NCI-H774 (cell line): ENCODE measurements around the gene TTC1.
"Not testable (repeated sequence)": the region's sequence is repeated elsewhere in the genome, so short reads cannot be mapped to it uniquely, and the experiment has no call there.

Experiments used
- DNase-seq: peaks from one replicate; lab custom pipeline; 2025; lab: John Stamatoyannopoulos, UW

Gene TTC1

GRCh38 chr5:160001457-160001856 is 7.5 kb upstream of the TTC1 start:
- DNase-seq, result peak; percentile 84

DNA sequence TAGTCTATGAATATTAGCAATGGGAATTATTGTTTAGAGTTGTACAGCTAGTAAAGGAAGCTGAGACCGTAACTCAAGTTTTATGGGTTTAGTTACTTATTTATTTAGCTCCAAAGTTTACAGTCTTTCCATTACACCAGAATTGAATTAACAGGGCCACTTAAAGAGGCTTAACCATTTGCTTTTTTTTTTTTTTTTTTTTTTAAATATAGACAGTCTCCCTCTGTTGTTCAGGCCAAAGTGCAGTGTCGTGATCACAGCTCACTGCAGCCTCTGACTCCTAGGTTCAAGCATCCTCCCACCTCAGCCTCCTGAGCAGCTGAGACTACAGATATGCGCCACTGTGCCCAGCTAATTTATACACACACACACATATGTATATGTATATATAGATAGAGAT is 1.4 kb upstream of the TTC1 start:
- no peak for DNase-seq

DNA sequence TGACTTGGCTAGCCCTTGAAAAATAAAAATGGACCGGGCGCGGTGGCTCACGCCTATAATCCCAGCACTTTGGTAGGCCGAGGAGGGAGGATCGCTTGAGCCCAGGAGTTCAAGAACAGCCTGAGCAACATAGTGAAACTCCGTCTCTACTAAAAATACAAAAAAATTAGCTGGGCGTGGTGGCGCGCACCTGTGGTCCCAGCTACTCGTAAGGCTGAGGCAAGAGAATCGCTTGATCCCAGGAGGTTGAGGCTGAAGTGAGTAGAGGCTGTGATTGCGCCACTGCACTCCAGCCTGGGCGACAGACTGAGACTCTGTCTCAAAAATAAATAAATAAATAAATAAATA is 436 bp upstream of the TTC1 start:
- DNase-seq, result peak; percentile 14

DNA sequence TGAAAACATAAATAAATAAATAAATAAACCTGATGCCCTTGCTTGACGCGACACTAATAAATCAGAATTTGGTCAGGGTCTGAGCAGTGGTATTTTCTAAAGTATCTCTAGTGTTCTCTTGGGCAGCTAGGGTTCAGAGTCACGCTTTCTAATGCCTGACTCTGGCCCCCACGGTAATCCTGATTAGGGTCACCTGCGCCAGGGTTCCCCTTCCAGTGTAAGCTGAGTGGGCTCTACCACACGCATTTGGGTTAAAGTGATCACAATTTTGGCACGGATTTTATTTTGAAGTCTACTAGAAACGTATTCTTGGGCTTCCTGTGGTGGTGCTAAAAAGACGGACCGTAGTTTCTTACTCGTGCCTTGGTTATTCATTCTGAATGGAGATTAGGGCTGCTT is 651 bp downstream of the TTC1 start:
- no peak for DNase-seq

DNA sequence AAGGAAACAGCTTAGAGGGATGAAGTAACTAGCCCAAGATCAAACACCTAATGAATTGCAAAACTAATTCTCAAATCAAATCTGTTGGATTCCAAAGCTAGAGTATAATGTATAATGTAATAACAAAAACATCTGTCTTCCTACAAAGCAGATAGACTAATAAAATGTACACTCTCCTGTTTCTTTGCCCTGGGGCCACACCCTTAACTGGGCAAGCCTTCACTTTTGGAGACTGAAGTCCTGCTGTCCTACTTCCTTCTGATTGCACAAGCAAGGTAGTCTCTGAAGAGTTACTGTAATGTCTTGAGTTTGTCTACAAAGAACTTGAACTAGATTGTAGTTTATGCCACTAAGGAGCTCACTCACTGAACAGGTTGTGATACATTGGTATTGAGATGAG is 2.5 kb downstream of the TTC1 start:
- no peak for DNase-seq

DNA sequence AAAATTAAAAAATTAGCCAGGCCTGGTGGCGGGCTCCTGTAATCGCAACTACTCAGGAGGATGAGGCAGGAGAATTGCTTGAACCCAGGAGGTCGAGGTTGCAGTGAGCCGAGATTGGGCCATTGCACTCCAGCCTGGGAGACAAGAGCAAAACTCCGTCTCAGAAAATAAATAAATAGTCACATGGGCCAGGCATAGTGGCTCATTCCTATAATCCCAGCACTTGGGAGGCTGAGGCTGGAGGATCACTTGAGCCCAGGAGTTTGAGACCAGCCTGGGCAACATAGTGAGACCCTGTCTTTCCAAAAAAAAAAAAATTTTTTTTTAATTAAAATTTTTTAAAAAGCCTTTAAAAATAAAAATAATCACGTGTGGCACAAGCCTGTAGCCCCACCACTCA is 5.3 kb downstream of the TTC1 start:
- DNase-seq, result not testable (repeated sequence)

GRCh38 chr5:160018945-160019625 is 10.1 kb downstream of the TTC1 start:
- no peak for DNase-seq

GRCh38 chr5:160020266-160020770 is 11.4 kb downstream of the TTC1 start:
- DNase-seq, result no peak

DNA sequence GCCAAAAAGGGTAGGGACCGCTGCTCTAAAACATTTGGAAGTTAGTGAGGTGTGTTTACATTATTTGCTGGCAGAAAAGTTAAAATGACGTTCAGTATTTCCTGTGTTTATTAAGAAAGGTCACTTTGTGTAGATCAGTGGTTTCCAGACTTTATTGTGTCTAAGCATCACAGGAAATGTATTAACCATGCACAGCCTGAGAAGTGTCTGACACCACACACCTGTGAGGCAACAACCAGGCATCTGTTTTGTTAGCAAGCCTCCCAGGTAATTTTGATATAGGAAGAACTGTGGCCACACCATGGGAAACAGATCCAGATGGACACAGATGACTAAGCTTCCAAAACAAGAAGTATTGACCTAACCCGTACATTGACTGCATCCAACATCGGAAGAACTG is 12.0 kb downstream of the TTC1 start:
- DNase-seq, result no peak

GRCh38 chr5:160021831-160022446 is 13.0 kb downstream of the TTC1 start:
- DNase-seq, result peak; percentile 19

- no peak for DNase-seq
Measured at GRCh38 chr5:160023007-160023907, 14.3 kb downstream of the TTC1 start.

DNA sequence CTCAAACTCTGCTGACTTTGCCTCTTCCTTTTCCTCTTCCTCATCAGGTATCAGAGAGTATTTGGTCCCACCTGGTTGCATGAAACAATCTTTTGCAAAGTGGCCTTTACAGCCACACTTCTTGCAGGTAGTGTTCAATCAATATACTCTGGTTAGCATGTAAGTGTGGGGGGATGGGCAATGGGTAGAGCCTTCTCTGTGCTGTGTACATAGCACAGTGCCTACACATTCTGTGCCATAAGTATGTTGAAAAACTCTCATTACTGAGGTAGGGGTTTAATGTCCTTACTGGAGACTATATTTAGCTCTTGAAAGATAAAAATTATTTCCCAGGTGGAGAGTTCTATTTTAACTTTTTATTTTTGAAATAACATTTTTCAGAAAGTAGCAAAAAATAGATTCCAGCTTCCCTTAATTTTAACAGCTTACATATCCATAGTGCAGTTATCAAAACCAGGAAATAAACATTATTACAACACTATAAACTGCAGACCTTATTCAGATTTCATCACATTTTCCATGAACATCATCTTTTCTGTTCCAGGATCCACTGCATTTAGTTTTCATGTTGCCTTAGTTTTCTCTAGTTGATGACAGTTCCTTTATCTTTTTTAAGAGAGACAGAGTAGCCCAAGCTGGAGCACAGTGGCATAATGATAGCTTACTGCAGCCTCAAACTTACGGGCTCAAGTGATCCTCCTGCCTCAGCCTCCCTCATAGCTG is 15.1 kb downstream of the TTC1 start:
- no peak for DNase-seq

GRCh38 chr5:160029004-160029403 is 20.1 kb downstream of the TTC1 start:
- no peak for DNase-seq

DNA sequence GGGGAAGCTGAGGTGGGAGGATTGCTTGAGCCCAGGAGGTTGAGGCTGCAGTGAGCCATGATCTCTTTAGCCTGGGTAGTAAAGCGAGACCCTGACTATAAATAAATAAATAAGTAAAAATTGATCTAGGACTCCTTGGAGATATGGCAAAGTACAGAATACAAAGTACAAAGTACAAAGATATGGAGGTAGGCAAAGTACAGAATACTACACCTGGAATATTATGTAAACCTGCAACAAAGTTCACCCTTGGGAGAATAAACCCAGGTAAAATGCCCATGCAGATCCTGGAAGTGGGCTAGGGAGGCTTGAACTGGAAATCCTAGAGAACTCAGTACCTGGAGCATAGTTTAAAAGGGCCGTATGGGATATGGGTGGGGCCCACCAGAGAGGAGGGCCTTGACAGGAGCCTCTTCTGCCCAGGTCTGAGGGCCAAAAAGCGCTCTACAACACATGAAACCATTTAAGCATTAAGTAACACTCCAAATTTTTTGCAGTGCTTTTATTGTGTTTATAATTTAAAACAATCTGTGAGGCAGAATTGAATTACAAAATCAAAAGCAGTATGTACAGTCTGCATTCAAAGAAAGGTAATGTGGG is 20.7 kb downstream of the TTC1 start:
- DNase-seq, result no peak

- no peak for DNase-seq
Measured at GRCh38 chr5:160030631-160031377, 21.9 kb downstream of the TTC1 start.

DNA sequence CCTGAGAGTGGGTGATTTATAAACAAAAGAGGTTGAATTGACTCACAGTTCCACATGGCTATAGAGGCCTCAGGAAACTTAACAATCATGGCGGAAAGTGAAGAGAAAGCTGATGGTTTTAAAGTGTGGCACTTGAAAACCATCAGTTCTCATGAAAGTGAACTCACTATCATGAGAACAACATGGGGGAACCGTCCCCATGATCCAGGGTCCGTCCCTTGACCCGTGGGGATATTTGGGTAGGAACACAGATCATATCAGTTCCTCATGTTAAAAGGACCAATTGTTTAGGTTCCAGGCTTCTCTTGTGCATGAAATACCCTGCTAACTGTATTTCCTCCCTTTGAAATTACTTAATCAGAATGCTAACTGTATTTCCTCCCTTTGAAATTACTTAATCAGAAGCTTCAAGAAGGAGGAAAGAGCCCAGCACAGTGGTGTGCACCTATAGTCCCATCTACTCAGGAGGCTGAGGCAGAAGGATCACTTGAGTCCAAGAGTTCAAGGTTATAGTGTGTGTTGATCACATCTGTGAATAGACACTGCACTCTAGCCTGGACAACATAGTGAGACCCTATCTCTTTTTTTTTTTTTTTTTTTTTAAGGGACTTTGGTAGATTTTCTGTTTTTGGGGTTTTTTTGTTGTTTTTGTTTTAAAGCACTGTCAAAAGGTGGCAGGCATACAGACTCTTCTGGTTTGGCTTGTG is 24.8 kb downstream of the TTC1 start:
- DNase-seq, result no peak

DNA sequence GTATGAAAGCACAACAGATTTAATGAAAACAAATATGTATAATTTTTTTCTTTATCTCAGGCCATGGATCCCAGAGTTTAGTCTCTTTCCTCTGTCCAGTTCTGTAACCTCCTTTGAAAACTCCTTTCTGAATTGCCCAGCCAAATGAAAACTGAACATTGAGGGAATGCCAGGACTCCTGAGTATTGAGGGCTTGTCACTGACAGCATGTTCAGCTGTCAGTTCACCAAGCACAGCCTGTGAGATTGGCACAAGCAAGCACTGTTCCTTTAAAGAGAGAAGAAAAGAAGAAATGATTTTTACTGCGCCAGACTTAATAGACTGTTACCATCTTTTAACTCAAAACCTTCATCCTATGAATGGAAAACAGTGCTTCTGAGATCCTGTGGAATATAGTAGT is 27.3 kb downstream of the TTC1 start:
- no peak for DNase-seq

DNA sequence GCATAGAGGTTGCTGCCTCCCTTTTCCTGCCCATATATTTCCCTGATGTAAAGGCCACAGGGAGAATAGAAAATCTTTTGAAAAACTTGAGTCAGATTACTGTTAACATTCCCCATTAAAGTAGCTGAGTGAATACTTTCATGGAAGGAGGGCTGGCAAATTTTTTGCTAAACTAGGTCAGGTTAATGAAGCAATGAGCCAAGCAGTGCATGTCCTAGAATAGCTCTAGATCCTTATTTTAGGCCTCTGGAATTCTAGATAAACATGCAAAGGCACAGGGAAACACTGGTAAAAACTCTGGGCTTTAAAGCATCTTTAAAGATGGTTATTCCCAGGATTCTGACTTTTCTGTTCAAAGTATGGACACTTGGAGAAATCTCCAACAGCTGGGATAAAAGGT is 27.9 kb downstream of the TTC1 start:
- DNase-seq, result no peak

DNA sequence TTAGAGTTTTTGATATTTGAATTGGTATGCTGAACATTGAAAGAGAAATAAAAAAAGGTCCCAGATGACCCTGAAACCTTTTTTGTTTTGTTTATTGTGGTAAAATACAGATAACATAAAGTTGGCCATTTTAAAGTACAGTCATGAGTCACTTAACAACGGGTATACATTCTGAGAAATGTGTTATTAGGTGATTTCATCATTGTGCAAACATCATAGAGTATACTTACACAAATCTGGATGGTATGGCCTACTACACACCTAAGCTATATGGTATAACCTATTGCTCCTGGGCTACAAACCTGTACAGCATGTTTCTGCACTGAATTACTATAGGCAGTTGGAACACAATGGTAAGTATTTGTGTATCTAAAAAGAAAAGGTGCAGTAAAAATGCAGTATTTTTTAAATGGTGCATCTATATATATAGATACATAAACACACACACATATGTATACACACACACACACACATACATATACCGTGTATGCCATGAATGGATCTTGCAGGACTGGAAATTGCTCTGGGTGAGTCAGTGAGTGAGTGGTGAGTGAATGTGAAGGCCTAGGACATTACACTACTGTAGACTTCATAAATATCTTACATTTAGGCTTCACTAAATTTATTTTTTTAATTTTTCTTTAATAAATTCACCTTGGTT is 31.0 kb downstream of the TTC1 start:
- DNase-seq, result no peak

DNA sequence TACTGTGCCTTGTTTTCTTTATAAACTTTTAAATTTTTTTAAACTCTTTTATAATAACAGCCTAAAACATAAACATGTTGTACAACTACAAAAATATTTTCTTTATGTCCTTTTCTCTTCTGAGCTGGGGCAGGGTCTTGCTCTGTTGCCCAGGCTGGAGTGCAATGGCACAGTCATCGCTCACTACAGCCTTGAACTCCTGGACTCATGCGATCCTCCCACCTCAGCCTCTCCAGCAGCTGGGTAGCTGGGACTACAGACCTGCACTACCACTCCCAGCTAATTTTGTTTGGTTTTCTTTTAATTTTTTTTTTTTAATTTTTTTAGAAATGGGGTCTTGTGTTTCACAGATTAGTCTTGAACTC is 31.5 kb downstream of the TTC1 start:
- no peak for DNase-seq
